Heart right ventricle (tissue), 16 donors: ENCODE data around the gene CNTFR. TPM values are rescaled to one million over a fixed set of nuclear protein-coding genes. Genes with fewer than 3 reads are reported as not detected.

Experiments used
- ATAC-seq, 8 donors: fragments of 200-7000 bp; cut with Tn5 transposase; one replicate each; pipeline ENCODE4 v1.9.1; 2020; ENCODE audit warnings: mild to moderate bottlenecking in 8 of 8, moderate library complexity in 8 of 8, moderate number of reproducible peaks in 1 of 8
- DNase-seq, 2 donors: peaks; one replicate each; pipeline ENCODE4 v3.0.0-alpha.2; 2020
- H3K27ac ChIP-seq, 10 donors: fragments of 200-600 bp; sonication (generic) in 2 of 10; one replicate each; pipeline versions ENCODE4 v1.5.0 to v1.8.0; 2020 to 2022; ENCODE audit warnings: mild to moderate bottlenecking in 3 of 10
- H3K27me3 ChIP-seq, 7 donors: fragments of 200-600 bp; one replicate each; pipeline ENCODE4 v1.8.0; 2021 to 2022; ENCODE audit warnings: mild to moderate bottlenecking in 2 of 7
- H3K36me3 ChIP-seq, 9 donors: fragments of 200-600 bp; sonication (generic) in 1 of 9; one replicate each; pipeline versions ENCODE4 v1.5.0 to v1.8.0; 2020 to 2022; ENCODE audit warnings: mild to moderate bottlenecking in 2 of 9
- H3K4me1 ChIP-seq, 9 donors: fragments of 200-600 bp; sonication (generic) in 1 of 9; one replicate each; pipeline versions ENCODE4 v1.5.0 to v1.8.0; 2020 to 2022; ENCODE audit warnings: mild to moderate bottlenecking in 4 of 9
- H3K4me3 ChIP-seq, 10 donors: fragments of 200-600 bp; sonication (generic) in 2 of 10; one replicate each; pipeline versions ENCODE4 v1.5.0 to v1.8.0; 2020 to 2022; ENCODE audit warnings: mild to moderate bottlenecking in 7 of 10, moderate library complexity in 2 of 10
- H3K9me3 ChIP-seq, 11 donors: fragments of 200-600 bp in 10 of 11; sonication (generic) in 2 of 11; one replicate each; pipeline versions ENCODE4 v1.5.0 to v1.8.0; 2013 to 2022; ENCODE audit warnings: mild to moderate bottlenecking in 2 of 11, control low read depth in 1 of 11, moderate library complexity in 1 of 11
- CTCF ChIP-seq, 9 donors: fragments of 200-600 bp; sonication (generic) in 2 of 9; IDR thresholded peaks; one replicate each; pipeline versions ENCODE4 v1.5.0 to v1.8.0; 2021 to 2022; ENCODE audit warnings: antibody characterized with exemption in 9 of 9, mild to moderate bottlenecking in 5 of 9, moderate library complexity in 1 of 9
- WGBS, 2 donors: extraction: QIAGEN DNeasy Blood & Tissue Kit; methylation state at CpG; one replicate each; pipeline ENCODE4 v1.1.7; 2013; ENCODE audit warnings: inconsistent platforms in 1 of 2; 5-methylcytosine and 5-hydroxymethylcytosine counted together
- intact Hi-C, 10 donors: fragments of 100-400 bp; cut with DNase I; formaldehyde crosslinking; loops; one replicate each; pipeline versions ENCODE4 v1.11.1 to v1.14.2; 2022
- polyA plus RNA-seq, 2 donors: library from polyadenylated mRNA; stranded (reverse); fragments of 200-250 nt; gene quantifications; one replicate each; pipeline ENCODE4 v1.2.3, GENCODE V29; 2013
- total RNA-seq, 10 donors: library from RNA; stranded (reverse); fragmentation: NEBNext Ultra II Directional in 3 of 10; extraction: Animal tissue kit (Norgen Biotek cat#: 25700) in 3 of 10; gene quantifications; one replicate each; pipeline versions ENCODE4 v1.2.1 to v1.2.4, GENCODE V29; 2021 to 2023
- donor health status: Arrhythmogenic right ventricular cardiomyopathy.
- donor health status: ischemic (EF 13 %, LVEDD 7.1; RV severe dilation, severe dysfunction).
- donor health status: healthy with polysubstance abuse.
- donor health status: DM: no; HTN: yes; CAD: no.
- donor health status: DM: no; HTN: no; CAD: no.
- donor health status: ischemic (EF 25% LVEDD 6.9; RV normal size, moderate dysfunction).
- donor health status: ischemic (EF 25% LVEDD 5.7; RV mildly dilated, moderate dysfunction).
- donor health status: healthy.
- donor health status: DM: yes; HTN: yes; CAD: no.
- donor health status: Ischemic cardiomyopathy.
- donor health status: ischemic (EF 35%, LVEDD 5.7; RV mildly dilated, moderate dysfunction).
- donor health status: nonischemic (EF 11% LVEDD 7.7; RV severe dilation, severe dysfunction).
- donor health status: DM: yes; HTN: yes; CAD: no.
- donor health status: PGD.
- donor health status: ischemic (EF 29% LVEDD 5.4; RV normal size, mild dysfunction).
- donor health status: nonischemic (EF 23%, LVEDD 6.1; RV moderate dilation, normal function).

The CNTFR gene
- total and polyA plus RNA-seq, 12 donors, result 0.76 to 6.2 (median 2.9) TPM

DNA sequence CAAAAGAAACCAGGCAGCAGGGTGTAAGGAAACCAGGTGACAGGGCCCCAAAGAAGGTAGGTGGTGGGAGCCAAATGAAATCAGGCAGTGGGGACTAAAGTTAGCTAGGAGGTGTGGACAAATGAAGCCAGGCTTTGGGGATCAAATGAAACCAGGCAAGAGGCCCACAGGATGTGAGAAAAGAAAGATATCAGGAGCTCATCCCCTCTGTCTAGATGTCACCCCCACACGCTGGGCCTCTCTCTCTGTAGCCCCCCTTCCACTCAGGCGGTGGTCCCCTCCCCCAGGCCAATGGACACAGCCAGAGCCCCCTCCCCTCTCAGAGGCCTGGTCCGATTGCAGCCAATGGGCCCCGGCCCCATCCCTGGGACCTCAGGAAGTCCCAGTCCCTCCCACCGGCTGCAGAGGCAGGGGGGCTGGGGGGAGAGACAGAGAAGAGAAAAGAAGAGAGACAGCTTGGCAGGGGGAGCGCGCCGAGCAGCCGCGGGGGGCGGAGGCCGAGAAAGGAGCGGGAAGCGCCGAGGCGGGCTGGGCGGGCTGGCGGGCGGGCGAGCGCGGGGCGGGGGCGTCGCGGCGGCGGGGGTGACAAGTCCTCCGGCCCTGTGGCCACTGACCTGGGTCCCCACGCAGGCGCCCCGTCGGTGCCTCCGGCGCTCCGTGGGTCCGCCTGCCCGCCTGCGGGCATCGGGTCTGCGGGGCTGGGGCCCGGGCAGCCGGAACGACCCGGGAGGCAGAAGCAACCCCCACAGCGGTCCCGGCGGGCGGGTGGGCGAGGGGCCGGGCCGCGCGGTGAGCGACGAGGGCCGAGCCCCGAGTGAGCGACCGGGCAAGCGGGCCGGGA is 11.9 kb downstream of the CNTFR start:
- intact Hi-C loops, result no loop called here
- DNase-seq (no peak), ATAC-seq (no peak)
- H3K4me1 ChIP-seq, result peaks cover 3 to 20% (median 12%) of the 10 kb centered on the region in 9 donors
- H3K9me3 ChIP-seq, result no peaks in the 10 kb centered on the region
- H3K36me3 ChIP-seq, result no peaks in the 10 kb centered on the region
- peaks cover 7 to 62% (median 35%) of the 10 kb centered on the region in 7 donors for H3K27me3 ChIP-seq
- H3K27ac ChIP-seq, result no peak overlapping the region
- TF ChIP-seq CTCF (IDR thresholded peaks at IDR 0.05), result no peak
- WGBS, 2 donors, result 6 to 12% methylated on average over 56 to 59 of the region's 62 CpGs
- peak overlapping the region in 8 of 10 donors; percentile 15 to 43 (median 30) for H3K4me3 ChIP-seq

GRCh38 chr9:34576597-34577399 is 12.7 kb downstream of the CNTFR start:
- DNase-seq, result no peak
- TF ChIP-seq CTCF (IDR thresholded peaks at IDR 0.05), result no peak
- peaks cover 3 to 20% (median 12%) of the 10 kb centered on the region in 9 donors for H3K4me1 ChIP-seq
- no peak overlapping the region for H3K4me3 ChIP-seq
- no peaks in the 10 kb centered on the region for H3K36me3 ChIP-seq
- ATAC-seq, result no peak
- no peak overlapping the region for H3K27ac ChIP-seq
- peaks cover 7 to 54% (median 33%) of the 10 kb centered on the region in 7 donors for H3K27me3 ChIP-seq
- H3K9me3 ChIP-seq, result no peaks in the 10 kb centered on the region
- WGBS, 2 donors, result 72 to 75% methylated on average over 14 of the region's 14 CpGs
- intact Hi-C loops, result no loop called here

DNA sequence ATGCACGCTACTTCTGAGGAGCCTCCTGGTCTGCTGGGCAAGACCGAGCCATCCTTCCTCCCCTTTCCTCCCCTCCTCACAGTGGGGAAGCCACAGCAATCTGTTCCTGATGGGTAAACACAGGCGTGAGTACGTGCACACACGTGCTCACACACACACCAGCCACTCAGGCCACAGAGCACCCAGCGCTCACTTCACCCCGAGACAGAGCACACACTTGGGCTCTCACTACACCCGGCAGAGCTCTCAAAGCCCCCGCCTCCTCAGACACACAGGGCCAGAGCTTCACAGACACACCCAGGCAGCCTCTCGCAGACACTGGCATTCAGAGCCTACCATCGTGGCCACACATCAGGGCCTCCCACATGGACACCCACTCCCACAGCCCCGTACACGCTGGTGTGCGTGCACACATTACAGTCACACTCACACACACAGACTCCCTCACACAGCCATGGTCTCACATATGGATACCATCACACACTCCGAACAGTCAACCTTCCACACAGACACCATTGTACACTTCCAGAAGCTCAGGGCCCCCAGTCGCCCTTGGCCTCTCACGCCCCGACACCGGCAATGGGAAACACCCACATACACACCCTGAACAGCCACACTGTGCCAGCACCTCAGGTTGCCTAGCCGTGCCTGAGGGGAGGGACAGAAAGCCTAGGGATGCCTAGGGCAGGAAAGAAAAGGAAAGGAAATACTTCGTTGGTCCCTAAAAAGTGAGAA is 13.5 kb downstream of the CNTFR start:
- no peak for ATAC-seq
- H3K27me3 ChIP-seq, result peaks cover 7 to 52% (median 29%) of the 10 kb centered on the region in 7 donors
- no peak overlapping the region for H3K27ac ChIP-seq
- 87 to 92% methylated on average over 21 of the region's 21 CpGs for WGBS, 2 donors
- H3K36me3 ChIP-seq, result no peaks in the 10 kb centered on the region
- H3K9me3 ChIP-seq, result no peaks in the 10 kb centered on the region
- DNase-seq, result no peak
- H3K4me1 ChIP-seq, result peaks cover 3 to 20% (median 12%) of the 10 kb centered on the region in 9 donors
- intact Hi-C loops, result no loop called here
- H3K4me3 ChIP-seq, result no peak overlapping the region
- no peak for TF ChIP-seq CTCF (IDR thresholded peaks at IDR 0.05)

- Histone ChIP-seq H3K27ac (no peak overlapping the region), H3K27me3 (peaks cover 7 to 44% (median 24%) of the 10 kb centered on the region in 7 donors)
- TF ChIP-seq CTCF (IDR thresholded peaks at IDR 0.05), result no peak
Measured at GRCh38 chr9:34575241-34575640, 14.3 kb downstream of the CNTFR start.

More at GRCh38 chr9:34575241-34575640, 14.3 kb downstream of the CNTFR start:
- 38 to 57% methylated on average over 8 of the region's 8 CpGs for WGBS, 2 donors
- H3K9me3 ChIP-seq, result no peaks in the 10 kb centered on the region
- H3K4me1 ChIP-seq, result peaks cover 3 to 23% (median 12%) of the 10 kb centered on the region in 9 donors
- H3K4me3 ChIP-seq, result no peak overlapping the region
- ATAC-seq (no peak), DNase-seq (no peak)
- intact Hi-C loops, result no loop called here
- no peaks in the 10 kb centered on the region for H3K36me3 ChIP-seq
